HG03280 (cell line): Measurements from ENCODE around the gene NXPE4.
"Not testable (repeated sequence)": the region's sequence is repeated elsewhere in the genome, so short reads cannot be mapped to it uniquely, and the experiment has no call there.

Source experiments
- ATAC-seq: cut with Tn5 transposase; IDR thresholded peaks from one replicate; pipeline ENCODE4 v1.9.1; 2021; ENCODE audit warnings: mild to moderate bottlenecking, moderate library complexity; ENCODE audit not compliant: unreplicated experiment

The NXPE4 gene

GRCh38 chr11:114610984-114611944 lies 15.7 kb upstream of the NXPE4 start:
- no peak for ATAC-seq

- ATAC-seq: no peak
Observed at GRCh38 chr11:114610550-114610949, 15.0 kb upstream of the NXPE4 start.

- no peak for ATAC-seq
Observed at GRCh38 chr11:114609429-114609828, 13.8 kb upstream of the NXPE4 start.

GRCh38 chr11:114608605-114609004 lies 13.0 kb upstream of the NXPE4 start:
- not testable (repeated sequence) for ATAC-seq

- ATAC-seq: no peak
Observed at GRCh38 chr11:114607753-114608459, 12.3 kb upstream of the NXPE4 start.

GRCh38 chr11:114606802-114607075 lies 11.2 kb upstream of the NXPE4 start:
- ATAC-seq: not testable (repeated sequence)

GRCh38 chr11:114606003-114606801 lies 10.6 kb upstream of the NXPE4 start:
- no peak for ATAC-seq

GRCh38 chr11:114605370-114605769 lies 9.8 kb upstream of the NXPE4 start:
- no peak for ATAC-seq

- no peak for ATAC-seq
Observed at GRCh38 chr11:114604886-114605285, 9.3 kb upstream of the NXPE4 start.

- ATAC-seq: no peak
Observed at GRCh38 chr11:114604179-114604813, 8.7 kb upstream of the NXPE4 start.

GRCh38 chr11:114603151-114603550 lies 7.6 kb upstream of the NXPE4 start:
- not testable (repeated sequence) for ATAC-seq

GRCh38 chr11:114598461-114598860 lies 2.9 kb upstream of the NXPE4 start:
- no peak for ATAC-seq

- ATAC-seq: no peak
Observed at GRCh38 chr11:114596175-114596919, 761 bp upstream of the NXPE4 start.

- ATAC-seq: no peak
Observed at GRCh38 chr11:114594703-114595102, 883 bp downstream of the NXPE4 start.

- no peak for ATAC-seq
Observed at GRCh38 chr11:114587398-114587953, 8.1 kb downstream of the NXPE4 start.

- ATAC-seq: no peak
Observed at GRCh38 chr11:114586797-114587196, 8.8 kb downstream of the NXPE4 start.

- no peak for ATAC-seq
Observed at GRCh38 chr11:114571712-114572111, 23.9 kb downstream of the NXPE4 start.

GRCh38 chr11:114569801-114570200 lies 25.8 kb downstream of the NXPE4 start:
- ATAC-seq: no peak

GRCh38 chr11:114566276-114566675 lies 29.3 kb downstream of the NXPE4 start:
- no peak for ATAC-seq

- no peak for ATAC-seq
Observed at GRCh38 chr11:114564831-114565230, 30.8 kb downstream of the NXPE4 start.
